GM23248 (cell line): ENCODE measurements around the gene FRAS1.

Experiments used
- EZH2 ChIP-seq: fragments of 200-600 bp; sonication (generic); IDR thresholded peaks from 2 replicates; pipeline ENCODE4 v1.6.1; 2018; ENCODE audit warnings: antibody characterized with exemption, mild to moderate bottlenecking; ENCODE audit not compliant: insufficient read depth, poor library complexity, severe bottlenecking
- EZH2phosphoT487 ChIP-seq: fragments of 200-600 bp; sonication (generic); IDR thresholded peaks from 2 replicates; pipeline ENCODE4 v1.6.1; 2018; ENCODE audit warnings: antibody characterized with exemption, moderate library complexity, mild to moderate bottlenecking, low read depth; ENCODE audit not compliant: insufficient read depth

- TF ChIP-seq EZH2 (no peak), EZH2phosphoT487 (no peak)
Observed at GRCh38 chr4:78527555-78527954, 470.4 kb downstream of the FRAS1 start.
